Measurements from ENCODE around the gene DGCR8. TPM values are rescaled to one million over a fixed set of nuclear protein-coding genes. Genes with fewer than 3 reads are reported as not detected.

DGCR8 gene
- total and polyA plus RNA-seq, 2 experiments from 2014 or later = 15.1 to 23.8 TPM

DNA sequence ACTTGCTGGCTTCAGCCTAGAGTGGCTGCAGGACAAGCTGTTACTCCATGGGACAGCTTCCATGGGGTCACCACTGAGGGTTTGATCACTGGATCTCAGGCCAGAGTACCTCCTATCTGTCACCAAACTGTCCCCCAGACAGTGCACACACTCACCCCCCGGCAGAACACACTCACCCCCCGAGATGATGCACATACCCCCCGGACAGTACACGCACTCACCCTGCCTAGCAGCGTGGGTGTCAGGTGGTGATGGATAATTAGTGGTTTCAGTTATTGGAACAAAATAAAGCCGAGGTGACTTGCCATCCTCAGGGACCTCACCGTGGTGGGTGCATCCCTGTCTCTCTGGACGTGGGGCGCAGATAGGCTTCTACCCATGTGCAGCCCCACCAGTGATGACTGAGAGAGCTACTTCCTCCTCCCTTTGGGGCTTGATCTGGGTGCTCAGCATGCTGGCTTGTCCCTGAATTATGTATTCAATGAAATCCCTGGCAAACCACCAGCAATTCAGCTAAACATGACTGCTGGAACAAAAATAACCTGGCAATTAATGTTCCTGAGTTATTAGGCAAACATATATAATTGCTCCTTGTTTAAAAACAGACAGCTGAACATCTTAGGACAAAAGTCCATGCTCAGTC, 40.2 kb upstream of the DGCR8 start:
- Histone ChIP-seq H3K36me3 (no peaks in the 10 kb centered on the region), H3K9me3 (ENCODE audit: low read depth) (no peaks in the 10 kb centered on the region), H3K27me3 (no peaks in the 10 kb centered on the region), H3K4me1 (ENCODE audit: low read depth) (no peaks in the 10 kb centered on the region), H3K27ac (no peak overlapping the region), H3K4me3 (no peak overlapping the region)
- no peak for DNase-seq (ENCODE audit: low read depth in 1 of 2, low spot score in 1 of 2)
- TF ChIP-seq, protein P1, sequence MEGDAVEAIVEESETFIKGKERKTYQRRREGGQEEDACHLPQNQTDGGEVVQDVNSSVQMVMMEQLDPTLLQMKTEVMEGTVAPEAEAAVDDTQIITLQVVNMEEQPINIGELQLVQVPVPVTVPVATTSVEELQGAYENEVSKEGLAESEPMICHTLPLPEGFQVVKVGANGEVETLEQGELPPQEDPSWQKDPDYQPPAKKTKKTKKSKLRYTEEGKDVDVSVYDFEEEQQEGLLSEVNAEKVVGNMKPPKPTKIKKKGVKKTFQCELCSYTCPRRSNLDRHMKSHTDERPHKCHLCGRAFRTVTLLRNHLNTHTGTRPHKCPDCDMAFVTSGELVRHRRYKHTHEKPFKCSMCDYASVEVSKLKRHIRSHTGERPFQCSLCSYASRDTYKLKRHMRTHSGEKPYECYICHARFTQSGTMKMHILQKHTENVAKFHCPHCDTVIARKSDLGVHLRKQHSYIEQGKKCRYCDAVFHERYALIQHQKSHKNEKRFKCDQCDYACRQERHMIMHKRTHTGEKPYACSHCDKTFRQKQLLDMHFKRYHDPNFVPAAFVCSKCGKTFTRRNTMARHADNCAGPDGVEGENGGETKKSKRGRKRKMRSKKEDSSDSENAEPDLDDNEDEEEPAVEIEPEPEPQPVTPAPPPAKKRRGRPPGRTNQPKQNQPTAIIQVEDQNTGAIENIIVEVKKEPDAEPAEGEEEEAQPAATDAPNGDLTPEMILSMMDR (IDR thresholded peaks at IDR 0.05; ENCODE audit: low read depth, low read length) = no peak

DNA sequence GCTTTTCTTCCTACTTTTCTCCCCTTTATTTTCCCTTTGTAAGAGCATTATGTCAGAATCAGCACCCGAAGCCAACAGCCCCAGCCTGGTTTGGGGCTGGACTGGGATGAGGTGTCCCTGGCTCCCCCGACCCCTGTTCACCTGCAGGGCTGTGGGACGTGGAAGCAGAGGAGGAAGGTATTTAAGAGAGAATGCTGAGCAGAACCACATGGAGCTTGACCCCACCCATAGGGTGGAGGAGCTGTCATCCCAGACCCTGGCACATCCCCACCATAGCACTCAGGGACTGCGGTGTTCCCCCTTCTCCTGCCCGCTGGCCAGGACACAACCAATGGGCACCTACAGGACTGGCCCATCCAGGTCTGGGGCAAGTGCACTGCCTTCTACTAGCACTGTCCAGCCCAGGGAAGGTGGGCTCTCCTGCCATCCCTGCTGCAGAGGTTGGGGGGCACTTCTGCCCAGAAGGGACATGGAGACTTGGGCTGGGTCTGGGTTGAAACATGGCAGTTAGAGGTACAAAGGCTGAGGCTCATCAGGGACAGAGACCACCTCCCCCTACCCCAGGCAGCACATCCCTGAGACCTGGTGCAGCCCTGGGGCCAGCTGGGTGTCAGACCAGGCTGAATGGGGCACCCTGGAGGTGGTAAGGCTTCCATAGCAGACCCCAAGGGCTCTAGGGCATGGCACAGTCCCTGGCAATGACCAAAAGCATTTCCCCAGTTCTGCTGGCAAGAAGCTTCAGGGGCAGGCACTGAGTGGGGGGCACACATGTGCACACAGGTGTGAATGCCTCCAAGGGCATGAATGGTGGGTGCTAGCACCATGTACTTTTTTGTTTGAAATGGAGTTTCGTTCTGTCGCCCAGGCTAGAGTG, 39.5 kb upstream of the DGCR8 start:
- Histone ChIP-seq H3K4me3 (no peak overlapping the region), H3K4me1 (ENCODE audit: low read depth) (no peaks in the 10 kb centered on the region), H3K27me3 (no peaks in the 10 kb centered on the region), H3K36me3 (no peaks in the 10 kb centered on the region), H3K9me3 (ENCODE audit: low read depth) (no peaks in the 10 kb centered on the region), H3K27ac (no peak overlapping the region)
- DNase-seq (ENCODE audit: low read depth in 1 of 2, low spot score in 1 of 2) = no peak
- TF ChIP-seq, protein P1 (IDR thresholded peaks at IDR 0.05; ENCODE audit: low read depth, low read length) = no peak

DNA sequence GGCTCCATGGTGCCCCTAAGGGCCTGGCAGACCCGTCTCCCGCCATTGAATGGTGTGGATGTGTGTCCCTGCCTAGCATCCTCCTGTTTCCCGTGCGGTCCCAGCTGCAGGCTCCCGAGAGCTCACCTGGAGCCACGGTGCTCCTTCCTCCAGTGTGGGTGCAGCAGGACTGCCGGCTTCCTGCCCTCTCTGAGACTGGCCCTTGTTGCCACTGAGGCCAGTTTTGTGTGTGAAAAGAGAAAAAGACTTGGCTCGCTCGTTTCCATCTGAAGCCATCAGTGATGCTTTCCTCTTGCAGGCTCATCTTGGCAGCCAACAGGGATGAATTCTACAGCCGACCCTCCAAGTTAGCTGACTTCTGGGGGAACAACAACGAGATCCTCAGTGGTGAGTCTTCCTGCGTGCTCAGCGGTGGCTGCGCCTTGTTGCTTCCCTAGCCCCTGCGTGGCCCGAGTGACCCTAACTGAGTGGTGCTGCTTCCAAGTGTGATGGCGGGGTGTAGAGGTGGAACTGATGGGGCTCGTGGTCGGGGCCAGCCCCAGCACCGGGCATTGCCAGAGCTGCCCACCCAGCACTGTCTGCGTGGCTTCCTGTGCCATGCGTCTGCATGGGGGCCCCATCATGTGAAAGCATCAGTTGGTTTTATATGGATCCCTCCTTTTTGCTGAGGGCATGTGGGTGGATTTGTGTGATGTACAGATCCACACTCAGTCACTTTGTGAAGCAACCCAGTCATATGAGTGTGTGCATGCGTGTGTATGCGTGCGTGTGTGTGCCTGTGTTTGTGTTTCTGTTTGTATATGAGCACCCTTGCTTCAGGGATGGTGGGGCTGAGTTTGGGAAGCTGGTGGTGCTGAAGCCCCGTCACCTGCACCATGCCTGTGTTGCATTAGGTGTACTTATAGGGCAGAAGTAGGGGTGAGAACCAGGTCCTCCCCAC, 36.7 kb upstream of the DGCR8 start:
- no peak for DNase-seq (ENCODE audit: low read depth in 1 of 2, low spot score in 1 of 2)
- TF ChIP-seq, protein P1 (IDR thresholded peaks at IDR 0.05; ENCODE audit: low read depth, low read length) = no peak
- Histone ChIP-seq H3K27me3 (no peaks in the 10 kb centered on the region), H3K4me3 (no peak overlapping the region), H3K9me3 (ENCODE audit: low read depth) (no peaks in the 10 kb centered on the region), H3K27ac (no peak overlapping the region), H3K36me3 (no peaks in the 10 kb centered on the region), H3K4me1 (ENCODE audit: low read depth) (no peaks in the 10 kb centered on the region)

DNA sequence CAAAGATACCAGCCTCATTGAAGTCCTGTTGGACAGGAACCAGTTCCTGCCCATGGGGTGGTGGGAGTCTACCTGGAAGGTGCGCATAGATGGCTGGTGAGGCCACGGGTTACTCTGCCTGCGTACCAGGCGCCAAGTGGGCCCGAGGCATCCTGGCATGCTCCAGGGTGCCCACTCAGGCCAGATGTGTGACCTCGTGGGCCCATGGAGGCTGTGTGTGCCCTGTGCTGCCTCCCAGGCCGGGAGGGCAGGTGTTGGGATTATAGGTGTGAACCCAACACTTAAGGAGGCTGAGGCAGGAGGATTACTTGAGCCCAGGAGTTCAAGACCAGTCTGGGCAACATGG, 36.1 kb upstream of the DGCR8 start:
- Histone ChIP-seq H3K27me3 (no peaks in the 10 kb centered on the region), H3K4me1 (ENCODE audit: low read depth) (no peaks in the 10 kb centered on the region), H3K4me3 (no peak overlapping the region), H3K9me3 (ENCODE audit: low read depth) (no peaks in the 10 kb centered on the region), H3K36me3 (no peaks in the 10 kb centered on the region), H3K27ac (no peak overlapping the region)
- no peak for DNase-seq (ENCODE audit: low read depth in 1 of 2, low spot score in 1 of 2)
- TF ChIP-seq, protein P1 (IDR thresholded peaks at IDR 0.05; ENCODE audit: low read depth, low read length) = no peak

DNA sequence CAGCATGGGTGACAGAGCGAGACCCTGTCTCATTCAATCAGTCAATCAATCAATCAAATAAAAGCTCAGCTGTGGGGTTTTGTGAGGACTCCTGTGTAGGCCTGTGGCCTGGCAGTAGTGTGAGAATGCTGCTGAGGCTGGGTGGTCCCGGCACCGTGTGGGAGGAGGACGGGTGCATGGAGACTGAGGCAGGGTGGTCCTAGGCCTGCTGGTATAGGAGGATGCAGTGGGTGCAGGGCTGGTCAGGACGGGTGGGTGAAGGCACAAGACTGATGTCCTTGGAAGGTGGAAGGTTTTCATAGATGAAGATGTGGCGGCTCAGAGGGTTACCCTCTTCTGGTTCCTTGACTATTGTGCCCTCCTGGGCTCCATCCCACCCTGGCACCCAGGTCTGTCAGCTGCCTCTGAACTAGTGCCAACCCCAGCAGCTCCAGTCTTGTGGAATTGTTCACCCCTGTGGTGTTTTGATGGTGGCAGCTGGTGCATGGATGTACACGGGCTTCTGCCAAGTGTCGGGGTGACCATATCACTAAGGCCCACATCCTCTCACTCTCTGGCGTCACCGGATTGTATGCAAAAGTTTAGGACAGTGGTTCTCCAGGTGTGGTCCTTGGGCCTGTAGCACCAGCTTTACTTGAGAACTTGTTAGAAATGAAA, 35.4 kb upstream of the DGCR8 start:
- DNase-seq (ENCODE audit: low read depth in 1 of 2, low spot score in 1 of 2) = no peak
- H3K4me3 ChIP-seq = no peak overlapping the region
- TF ChIP-seq, protein P1 (IDR thresholded peaks at IDR 0.05; ENCODE audit: low read depth, low read length) = no peak
- H3K4me1 ChIP-seq (ENCODE audit: low read depth) = no peaks in the 10 kb centered on the region
- H3K9me3 ChIP-seq (ENCODE audit: low read depth) = no peaks in the 10 kb centered on the region
- no peaks in the 10 kb centered on the region for H3K27me3 ChIP-seq
- no peaks in the 10 kb centered on the region for H3K36me3 ChIP-seq
- H3K27ac ChIP-seq = no peak overlapping the region

All from cardiac muscle cell (in vitro differentiated cells and primary cell).